Stimulated activated CD8-positive, alpha-beta memory T cell treated with anti-CD3 and anti-CD28 coated beads, Interleukin-4, amount 100 ng/mL, for 24 hours (primary cell): ENCODE data around the gene GTF2A1.

Source experiments
- DNase-seq: peaks from one replicate; pipeline ENCODE4 v3.0.0-alpha.2; 2020; ENCODE audit warnings: low read depth

The GTF2A1 gene

GRCh38 chr14:81133400-81133799 is 87.4 kb downstream of the GTF2A1 start:
- no peak for DNase-seq

- DNase-seq: no peak
These were observed 88.3 kb downstream of the GTF2A1 start for GRCh38 chr14:81132468-81132867.

GRCh38 chr14:81129242-81129641 is 91.5 kb downstream of the GTF2A1 start:
- no peak for DNase-seq

- no peak for DNase-seq
These were observed 93.0 kb downstream of the GTF2A1 start for GRCh38 chr14:81127785-81128184.

GRCh38 chr14:81125536-81125935 is 95.2 kb downstream of the GTF2A1 start:
- no peak for DNase-seq
